Mesenchymal stem cell (in vitro differentiated cells and primary cell): ENCODE data around the gene EIF4B.

Experiments
- DNase-seq: peaks from one replicate; pipeline ENCODE4 v3.0.0-alpha.2; 2013
- H2AFZ ChIP-seq: one replicate; pipeline ENCODE4 v1.6.1; 2013; ENCODE audit warnings: low read depth, mild to moderate bottlenecking, control low read depth, inconsistent platforms, low read length, moderate library complexity
- H2AK5ac ChIP-seq: 2 replicates; pipeline ENCODE4 v1.6.1; 2013; ENCODE audit warnings: low read length, moderate library complexity, mild to moderate bottlenecking, inconsistent platforms; ENCODE audit not compliant: severe bottlenecking
- H2BK120ac ChIP-seq: one replicate; pipeline ENCODE4 v1.6.1; 2013; ENCODE audit warnings: low read depth, mild to moderate bottlenecking, inconsistent platforms, low read length, moderate library complexity
- H2BK12ac ChIP-seq, 2 experiments: one replicate each; pipeline ENCODE4 v1.6.1; 2013; ENCODE audit warnings: inconsistent platforms in 2 of 2, low read length in 2 of 2, mild to moderate bottlenecking in 2 of 2, moderate library complexity in 2 of 2, control low read depth in 1 of 2
- H2BK15ac ChIP-seq: one replicate; pipeline ENCODE4 v1.6.1; 2013; ENCODE audit warnings: mild to moderate bottlenecking, low read depth, inconsistent platforms; ENCODE audit not compliant: poor library complexity, severe bottlenecking
- H2BK5ac ChIP-seq: 2 replicates; pipeline ENCODE4 v1.6.1; 2013; ENCODE audit warnings: low read depth, mild to moderate bottlenecking, low read length, control low read depth, inconsistent platforms; ENCODE audit not compliant: poor library complexity, severe bottlenecking
- H3K14ac ChIP-seq, 2 experiments: one replicate each; pipeline ENCODE4 v1.6.1; 2013; ENCODE audit warnings: inconsistent platforms in 2 of 2, low read length in 2 of 2, control low read depth in 1 of 2, mild to moderate bottlenecking in 1 of 2, moderate library complexity in 1 of 2
- H3K18ac ChIP-seq, 2 experiments: one replicate each; pipeline ENCODE4 v1.6.1; 2013; ENCODE audit warnings: inconsistent platforms in 2 of 2, low read length in 2 of 2, control low read depth in 1 of 2, low read depth in 1 of 2, mild to moderate bottlenecking in 1 of 2
- H3K23ac ChIP-seq, 2 experiments: one replicate each; pipeline ENCODE4 v1.6.1; 2013; ENCODE audit warnings: inconsistent platforms in 2 of 2, low read length in 2 of 2, mild to moderate bottlenecking in 2 of 2, moderate library complexity in 2 of 2, control low read depth in 1 of 2
- H3K27ac ChIP-seq: 2 replicates; pipeline ENCODE4 v1.5.1; 2013; ENCODE audit warnings: mild to moderate bottlenecking, moderate library complexity, low read length, control low read depth, inconsistent platforms; ENCODE audit not compliant: poor library complexity, severe bottlenecking
- H3K27me3 ChIP-seq, 2 experiments: 2 replicates each; pipeline versions ENCODE4 v1.6.1 to v1.7.0; 2013; ENCODE audit warnings: low read length in 2 of 2, mild to moderate bottlenecking in 2 of 2, moderate library complexity in 2 of 2, control low read depth in 1 of 2, inconsistent platforms in 1 of 2; ENCODE audit not compliant: control insufficient read depth in 1 of 2, insufficient read depth in 1 of 2
- H3K36me3 ChIP-seq, 2 experiments: 2 replicates each; pipeline versions ENCODE4 v1.6.1 to v1.7.0; 2013; ENCODE audit warnings: low read length in 2 of 2, control low read depth in 1 of 2, inconsistent platforms in 1 of 2, low read depth in 1 of 2, mild to moderate bottlenecking in 1 of 2; ENCODE audit not compliant: insufficient read depth in 2 of 2, control insufficient read depth in 1 of 2
- H3K4ac ChIP-seq, 2 experiments: one replicate each; pipeline ENCODE4 v1.6.1; 2013; ENCODE audit warnings: inconsistent platforms in 2 of 2, low read length in 2 of 2, mild to moderate bottlenecking in 2 of 2, moderate library complexity in 2 of 2, control low read depth in 1 of 2, low read depth in 1 of 2
- H3K4me1 ChIP-seq: 2 replicates; pipeline ENCODE4 v1.6.1; 2013; ENCODE audit warnings: low read depth, low read length, control low read depth; ENCODE audit not compliant: control insufficient read depth, insufficient read depth
- H3K4me2 ChIP-seq: 2 replicates; pipeline ENCODE4 v1.6.1; 2013; ENCODE audit warnings: low read length, mild to moderate bottlenecking, inconsistent platforms; ENCODE audit not compliant: poor library complexity, severe bottlenecking
- H3K4me3 ChIP-seq, 2 experiments: 2 replicates each; pipeline versions ENCODE4 v1.5.1 to v1.7.0; 2013; ENCODE audit warnings: low read length in 2 of 2, mild to moderate bottlenecking in 2 of 2, control low read depth in 1 of 2, low read depth in 1 of 2; ENCODE audit not compliant: insufficient read depth in 1 of 2
- H3K79me1 ChIP-seq: replicated peaks from 2 replicates; pipeline ENCODE4 v1.6.1; 2013; ENCODE audit warnings: mild to moderate bottlenecking, control low read depth, low read length, inconsistent platforms; ENCODE audit not compliant: poor library complexity, severe bottlenecking
- H3K9ac ChIP-seq: 2 replicates; pipeline ENCODE4 v1.7.0; 2013; ENCODE audit warnings: mild to moderate bottlenecking, low read length, moderate library complexity
- H3K9me3 ChIP-seq: 2 replicates; pipeline ENCODE4 v1.7.0; 2013; ENCODE audit warnings: mild to moderate bottlenecking, low read length; ENCODE audit not compliant: control insufficient read depth
- H4K8ac ChIP-seq: one replicate; pipeline ENCODE4 v1.6.1; 2013; ENCODE audit warnings: inconsistent platforms, mild to moderate bottlenecking, low read length, moderate library complexity
- H4K91ac ChIP-seq: one replicate; pipeline ENCODE4 v1.6.1; 2013; ENCODE audit warnings: mild to moderate bottlenecking, low read length, inconsistent platforms
- WGBS: methylation state at CpG from one replicate; pipeline ENCODE4 v1.1.7; 2013; ENCODE audit warnings: mixed read lengths; 5-methylcytosine and 5-hydroxymethylcytosine counted together

EIF4B gene

GRCh38 chr12:52965337-52965731, 40.9 kb upstream of the EIF4B start:
- Histone ChIP-seq H3K23ac (peak overlapping the region in 1 of 2 experiments; percentile 95), H3K4me2 (peak overlapping the region; percentile 84), H3K4me3 (peak overlapping the region in 1 of 2 experiments; percentile 67), H3K14ac (no peak overlapping the region), H3K27ac (no peak overlapping the region), H3K36me3 (no peaks in the 10 kb centered on the region), H2BK5ac (no peak overlapping the region), H2AK5ac (no peak overlapping the region), H4K8ac (peak overlapping the region; percentile 75), H4K91ac (peak overlapping the region; percentile 66), H2BK120ac (peak overlapping the region; percentile 56), H3K79me1 (no peaks in the 10 kb centered on the region), H2BK15ac (peak overlapping the region; percentile 56), H3K4me1 (peaks cover 10% of the 10 kb centered on the region), H2AFZ (peak overlapping the region; percentile 75), H3K9ac (peak overlapping the region; percentile 41), H2BK12ac (peak overlapping the region in 1 of 2 experiments; percentile 94), H3K18ac (peak overlapping the region in 1 of 2 experiments; percentile 75), H3K27me3 (peaks cover 0 to 23% of the 10 kb centered on the region in 2 experiments), H3K9me3 (no peaks in the 10 kb centered on the region), H3K4ac (peak overlapping the region; percentile 16 to 86)
- no peak for DNase-seq
- WGBS, result 25% methylated on average over 24 of the region's 28 CpGs

- H4K8ac ChIP-seq, result no peak overlapping the region
Measured at GRCh38 chr12:52969166-52969795, 37.0 kb upstream of the EIF4B start.

GRCh38 chr12:52969828-52970569, 36.3 kb upstream of the EIF4B start:
- H3K4me2 ChIP-seq, result no peak overlapping the region
- H2BK120ac ChIP-seq, result no peak overlapping the region
- peak overlapping the region; percentile 82 for H2BK15ac ChIP-seq
- H3K36me3 ChIP-seq, result no peaks in the 10 kb centered on the region
- 30% methylated on average over 7 of the region's 7 CpGs for WGBS
- no peak overlapping the region for H3K14ac ChIP-seq
- H3K27me3 ChIP-seq, result peaks cover 0 to 20% of the 10 kb centered on the region in 2 experiments
- H3K9me3 ChIP-seq, result no peaks in the 10 kb centered on the region
- peaks cover 15% of the 10 kb centered on the region for H3K4me1 ChIP-seq
- H3K4me3 ChIP-seq, result no peak overlapping the region
- H2BK5ac ChIP-seq, result no peak overlapping the region
- no peak overlapping the region for H3K9ac ChIP-seq
- no peak overlapping the region for H2AK5ac ChIP-seq
- H3K18ac ChIP-seq, result peak overlapping the region; percentile 23 to 42
- no peak overlapping the region for H3K23ac ChIP-seq
- DNase-seq, result no peak
- no peaks in the 10 kb centered on the region for H3K79me1 ChIP-seq
- H2BK12ac ChIP-seq, result peak overlapping the region; percentile 83 to 94
- no peak overlapping the region for H3K27ac ChIP-seq
- no peak overlapping the region for H4K8ac ChIP-seq
- H3K4ac ChIP-seq, result no peak overlapping the region
- peak overlapping the region; percentile 76 for H4K91ac ChIP-seq
- no peak overlapping the region for H2AFZ ChIP-seq

More at GRCh38 chr12:52969166-52969795, 37.0 kb upstream of the EIF4B start:
- H2BK120ac ChIP-seq, result no peak overlapping the region
- H2BK15ac ChIP-seq, result peak overlapping the region; percentile 28
- peaks cover 0 to 21% of the 10 kb centered on the region in 2 experiments for H3K27me3 ChIP-seq
- H3K36me3 ChIP-seq, result no peaks in the 10 kb centered on the region
- H3K4me2 ChIP-seq, result no peak overlapping the region
- H3K18ac ChIP-seq, result no peak overlapping the region
- H3K79me1 ChIP-seq, result no peaks in the 10 kb centered on the region
- no peak overlapping the region for H3K27ac ChIP-seq
- WGBS, result 69% methylated on average over 12 of the region's 12 CpGs
- no peaks in the 10 kb centered on the region for H3K9me3 ChIP-seq
- H2BK5ac ChIP-seq, result no peak overlapping the region
- H2BK12ac ChIP-seq, result no peak overlapping the region
- H2AFZ ChIP-seq, result no peak overlapping the region
- H3K9ac ChIP-seq, result no peak overlapping the region
- H4K91ac ChIP-seq, result no peak overlapping the region
- peaks cover 15% of the 10 kb centered on the region for H3K4me1 ChIP-seq
- no peak overlapping the region for H3K23ac ChIP-seq
- DNase-seq, result no peak
- H3K4me3 ChIP-seq, result no peak overlapping the region
- H2AK5ac ChIP-seq, result no peak overlapping the region
- H3K14ac ChIP-seq, result no peak overlapping the region
- no peak overlapping the region for H3K4ac ChIP-seq

GRCh38 chr12:52971679-52972329, 34.5 kb upstream of the EIF4B start:
- DNase-seq, result peak; percentile 87
- no peak overlapping the region for H3K4me2 ChIP-seq
- peak overlapping the region; percentile 96 for H4K91ac ChIP-seq
- no peak overlapping the region for H3K14ac ChIP-seq
- H2BK120ac ChIP-seq, result peak overlapping the region; percentile 67
- H3K18ac ChIP-seq, result peak overlapping the region; percentile 14 to 60
- no peak overlapping the region for H2BK5ac ChIP-seq
- peaks cover 0 to 21% of the 10 kb centered on the region in 2 experiments for H3K27me3 ChIP-seq
- H3K79me1 ChIP-seq, result no peaks in the 10 kb centered on the region
- H3K9me3 ChIP-seq, result no peaks in the 10 kb centered on the region
- 49% methylated on average over 8 of the region's 8 CpGs for WGBS
- no peaks in the 10 kb centered on the region for H3K36me3 ChIP-seq
- H3K9ac ChIP-seq, result no peak overlapping the region
- no peak overlapping the region for H3K23ac ChIP-seq
- H2BK15ac ChIP-seq, result no peak overlapping the region
- H2AK5ac ChIP-seq, result no peak overlapping the region
- peak overlapping the region; percentile 3 to 69 for H2BK12ac ChIP-seq
- H3K4me1 ChIP-seq, result peaks cover 21% of the 10 kb centered on the region
- peak overlapping the region; percentile 35 for H3K27ac ChIP-seq
- no peak overlapping the region for H3K4me3 ChIP-seq
- peak overlapping the region; percentile 61 for H4K8ac ChIP-seq
- no peak overlapping the region for H2AFZ ChIP-seq
- no peak overlapping the region for H3K4ac ChIP-seq
